Loucy (cell line): ENCODE data around the gene C1orf56.

Experiments used
- H2AFZ ChIP-seq: fragments of 200-600 bp; sonication (generic); 2 replicates; pipeline ENCODE4 v1.6.0; 2016; ENCODE audit warnings: antibody characterized with exemption, mild to moderate bottlenecking, low read length, moderate library complexity
- H3F3A ChIP-seq: fragments of 200-600 bp; 2 replicates; pipeline ENCODE4 v1.6.0; 2016; ENCODE audit warnings: antibody characterized with exemption, low read depth, mild to moderate bottlenecking
- H3K27me3 ChIP-seq: fragments of 200-600 bp; sonication (generic); 2 replicates; pipeline ENCODE4 v1.6.1; 2014; ENCODE audit warnings: low read length, mild to moderate bottlenecking; ENCODE audit not compliant: insufficient read depth, poor library complexity, severe bottlenecking
- H3K36me3 ChIP-seq: fragments of 200-600 bp; sonication (generic); 2 replicates; pipeline ENCODE4 v1.6.1; 2016; ENCODE audit warnings: low read length; ENCODE audit not compliant: insufficient read depth
- H3K4me1 ChIP-seq: fragments of 200-600 bp; sonication (generic); 2 replicates; pipeline ENCODE4 v1.5.1; 2014; ENCODE audit warnings: low read length, mild to moderate bottlenecking; ENCODE audit not compliant: insufficient read depth, poor library complexity, severe bottlenecking
- H3K4me2 ChIP-seq: fragments of 200-600 bp; sonication (generic); 2 replicates; pipeline ENCODE4 v1.6.0; 2014; ENCODE audit warnings: antibody characterized with exemption, low read length, low read depth, mild to moderate bottlenecking; ENCODE audit not compliant: poor library complexity, severe bottlenecking
- H3K4me3 ChIP-seq: fragments of 200-600 bp; sonication (generic); 2 replicates; pipeline ENCODE4 v1.5.1; 2014; ENCODE audit warnings: low read length, mild to moderate bottlenecking, mixed read lengths; ENCODE audit not compliant: poor library complexity, severe bottlenecking
- H3K79me2 ChIP-seq: fragments of 200-600 bp; sonication (generic); 2 replicates; pipeline ENCODE4 v1.6.1; 2014; ENCODE audit warnings: low read length; ENCODE audit not compliant: insufficient read depth
- H3K9ac ChIP-seq: fragments of 200-600 bp; sonication (generic); 2 replicates; pipeline ENCODE4 v1.6.0; 2014; ENCODE audit warnings: mild to moderate bottlenecking, low read depth, low read length, moderate library complexity; ENCODE audit not compliant: poor library complexity, severe bottlenecking
- H3K9me2 ChIP-seq: fragments of 200-600 bp; sonication (generic); replicated peaks from 2 replicates; pipeline ENCODE4 v1.6.1; 2016; ENCODE audit warnings: low read depth, low read length, mixed read lengths
- H3K9me3 ChIP-seq: fragments of 200-600 bp; sonication (generic); 2 replicates; pipeline ENCODE4 v1.6.1; 2014; ENCODE audit warnings: mild to moderate bottlenecking, antibody characterized with exemption, low read length, low read depth; ENCODE audit not compliant: insufficient read depth
- H4K20me1 ChIP-seq: fragments of 200-600 bp; sonication (generic); 2 replicates; pipeline ENCODE4 v1.6.0; 2014; ENCODE audit warnings: antibody characterized with exemption, low read length, mild to moderate bottlenecking; ENCODE audit not compliant: insufficient read depth, poor library complexity, severe bottlenecking
- CTCF ChIP-seq: fragments of 200-600 bp; sonication (generic); conservative IDR thresholded peaks from 2 replicates; pipeline ENCODE4 v1.5.1; 2014; ENCODE audit warnings: mild to moderate bottlenecking, antibody characterized with exemption, low read length
- EZH2phosphoT487 ChIP-seq: fragments of 200-600 bp; IDR thresholded peaks from 2 replicates; pipeline ENCODE4 v1.6.1; 2018; ENCODE audit warnings: antibody characterized with exemption, mild to moderate bottlenecking, moderate library complexity, borderline replicate concordance

The C1orf56 gene

DNA sequence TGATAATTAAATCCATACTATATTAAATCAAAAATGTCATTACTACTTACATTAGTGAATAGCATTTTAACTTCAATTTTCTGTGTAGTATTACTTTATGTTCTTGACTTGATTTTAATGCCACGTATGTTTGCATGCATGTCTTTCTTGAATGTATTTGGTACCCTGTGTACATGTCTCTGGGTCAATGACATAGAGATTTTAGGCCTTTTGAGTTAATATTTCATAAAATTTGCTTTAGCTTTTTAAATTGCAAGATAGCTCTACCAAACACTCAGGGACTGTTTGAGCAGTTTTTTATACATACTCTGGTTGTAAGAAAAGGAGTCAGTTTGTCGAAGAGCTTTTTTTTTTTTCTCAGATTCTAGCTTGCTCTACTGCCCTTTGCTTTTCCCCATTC, 14.2 kb downstream of the C1orf56 start:
- H2AFZ ChIP-seq = no peak overlapping the region
- peaks cover 30% of the 10 kb centered on the region for H4K20me1 ChIP-seq
- no peaks in the 10 kb centered on the region for H3K9me2 ChIP-seq
- peak overlapping the region; percentile 90 for H3K9ac ChIP-seq
- peak overlapping the region; percentile 79 for H3K4me3 ChIP-seq
- H3F3A ChIP-seq = no peaks in the 10 kb centered on the region
- peak overlapping the region; percentile 93 for H3K4me2 ChIP-seq
- no peaks in the 10 kb centered on the region for H3K27me3 ChIP-seq
- no peak for TF ChIP-seq EZH2phosphoT487
- no peak for TF ChIP-seq CTCF
- H3K9me3 ChIP-seq = no peaks in the 10 kb centered on the region
- peaks cover 58% of the 10 kb centered on the region for H3K4me1 ChIP-seq
- peaks cover 99% of the 10 kb centered on the region for H3K79me2 ChIP-seq
- H3K36me3 ChIP-seq = no peaks in the 10 kb centered on the region; the same call in 1 of the 2 replicates

DNA sequence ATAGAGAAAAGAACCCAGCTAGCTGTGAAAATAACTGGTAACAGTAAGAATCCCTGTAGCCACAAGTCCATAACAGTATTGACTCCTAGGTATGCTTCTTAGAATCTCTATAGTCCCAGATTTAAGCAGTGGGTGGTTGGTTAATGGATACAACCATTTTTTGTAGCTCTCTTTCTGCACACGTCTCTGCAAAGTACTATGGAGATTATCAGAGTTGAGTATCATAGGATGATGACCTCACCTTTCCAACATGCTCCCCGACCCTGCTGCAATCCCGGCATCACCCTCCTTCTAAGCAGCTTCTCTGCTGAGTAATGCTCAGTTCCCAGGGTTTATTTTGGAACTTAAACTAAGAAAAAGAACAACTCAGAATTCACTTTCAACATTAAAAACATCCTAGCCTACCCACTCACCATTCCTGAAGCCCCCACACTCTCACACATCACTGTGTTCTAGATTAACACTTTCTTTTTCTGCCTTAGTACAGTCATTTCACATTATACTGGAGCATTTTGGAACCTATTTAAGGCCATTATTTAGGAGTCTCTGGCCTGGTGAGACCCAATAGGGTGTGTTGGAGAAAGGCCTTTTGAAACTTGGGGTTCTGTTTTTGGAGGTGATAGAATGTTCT, 15.3 kb downstream of the C1orf56 start:
- Histone ChIP-seq H3K4me3 (peak overlapping the region; percentile 79), H3K79me2 (peaks cover 97% of the 10 kb centered on the region)

GRCh38 chr1:151065089-151065645, 17.6 kb downstream of the C1orf56 start:
- Histone ChIP-seq H3K36me3 (peaks cover 12% of the 10 kb centered on the region), H3K9me3 (no peaks in the 10 kb centered on the region), H3F3A (peaks cover 7% of the 10 kb centered on the region; the same call in 1 of the 2 replicates), H3K4me1 (peaks cover 59% of the 10 kb centered on the region), H3K27me3 (no peaks in the 10 kb centered on the region), H2AFZ (no peak overlapping the region), H3K9ac (peak overlapping the region; percentile 46), H3K4me2 (peak overlapping the region; percentile 83), H4K20me1 (peaks cover 10% of the 10 kb centered on the region), H3K9me2 (no peaks in the 10 kb centered on the region), H3K4me3 (peak overlapping the region; percentile 53), H3K79me2 (peaks cover 96% of the 10 kb centered on the region)
- TF ChIP-seq EZH2phosphoT487 (no peak), CTCF (no peak)

More for the DNA sequence above, 15.3 kb downstream of the C1orf56 start:
- H3K27me3 ChIP-seq = no peaks in the 10 kb centered on the region
- peak overlapping the region; percentile 93 for H3K4me2 ChIP-seq
- H3K9me2 ChIP-seq = no peaks in the 10 kb centered on the region
- H3K9me3 ChIP-seq = no peaks in the 10 kb centered on the region
- H2AFZ ChIP-seq = no peak overlapping the region
- peaks cover 5% of the 10 kb centered on the region; the same call in 1 of the 2 replicates for H3F3A ChIP-seq
- H3K9ac ChIP-seq = peak overlapping the region; percentile 90
- peaks cover 49% of the 10 kb centered on the region for H3K4me1 ChIP-seq
- TF ChIP-seq CTCF (no peak), EZH2phosphoT487 (no peak)
- H4K20me1 ChIP-seq = peaks cover 24% of the 10 kb centered on the region
- peaks cover 6% of the 10 kb centered on the region; the same call in 1 of the 2 replicates for H3K36me3 ChIP-seq
